HTERT RPE-1 (cell line): ENCODE results near the gene VEGFA.

ENCODE experiments used
- in situ Hi-C: fragments of 300-500 bp; cut with MboI; formaldehyde crosslinking; loops from 4 replicates; pipeline ENCODE4 v1.14.3; 2020; ENCODE audit warnings: low sequenced_read_pairs

VEGFA gene

DNA sequence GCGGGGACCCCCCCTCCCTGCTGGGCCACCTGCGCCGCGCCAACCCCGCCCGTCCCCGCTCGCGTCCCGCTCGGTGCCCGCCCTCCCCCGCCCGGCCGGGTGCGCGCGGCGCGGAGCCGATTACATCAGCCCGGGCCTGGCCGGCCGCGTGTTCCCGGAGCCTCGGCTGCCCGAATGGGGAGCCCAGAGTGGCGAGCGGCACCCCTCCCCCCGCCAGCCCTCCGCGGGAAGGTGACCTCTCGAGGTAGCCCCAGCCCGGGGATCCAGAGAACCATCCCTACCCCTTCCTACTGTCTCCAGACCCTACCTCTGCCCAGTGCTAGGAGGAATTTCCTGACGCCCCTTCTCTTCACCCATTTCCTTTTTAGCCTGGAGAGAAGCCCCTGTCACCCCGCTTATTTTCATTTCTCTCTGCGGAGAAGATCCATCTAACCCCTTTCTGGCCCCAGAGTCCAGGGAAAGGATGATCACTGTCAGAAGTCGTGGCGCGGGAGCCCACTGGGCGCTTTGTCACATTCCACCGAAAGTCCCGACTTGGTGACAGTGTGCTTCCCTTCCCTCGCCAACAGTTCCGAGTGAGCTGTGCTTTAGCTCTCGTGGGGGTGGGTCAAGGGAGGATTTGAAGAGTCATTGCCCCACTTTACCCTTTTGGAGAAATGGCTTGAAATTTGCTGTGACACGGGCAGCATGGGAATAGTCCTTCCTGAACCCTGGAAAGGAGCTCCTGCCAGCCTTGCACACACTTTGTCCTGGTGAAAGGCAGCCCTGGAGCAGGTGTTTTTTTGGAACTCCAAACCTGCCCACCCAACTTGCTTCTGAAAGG, 2.1 kb downstream of the VEGFA start:
- in situ Hi-C loops: no loop called here

DNA sequence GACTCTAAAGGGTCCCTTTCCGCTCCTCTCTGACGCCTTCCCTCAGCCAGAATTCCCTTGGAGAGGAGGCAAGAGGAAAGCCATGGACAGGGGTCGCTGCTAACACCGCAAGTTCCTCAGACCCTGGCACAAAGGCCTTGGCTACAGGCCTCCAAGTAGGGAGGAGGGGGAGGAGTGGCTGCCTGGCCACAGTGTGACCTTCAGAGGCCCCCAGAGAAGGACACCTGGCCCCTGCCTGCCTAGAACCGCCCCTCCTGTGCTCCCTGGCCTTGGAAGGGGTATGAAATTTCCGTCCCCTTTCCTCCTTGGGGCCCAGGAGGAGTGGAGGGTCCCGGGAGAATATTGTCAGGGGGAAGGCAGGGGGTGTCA, 2.7 kb downstream of the VEGFA start:
- in situ Hi-C loops: no loop called here

GRCh38 chr6:43773050-43773979, 3.3 kb downstream of the VEGFA start:
- in situ Hi-C loops: no loop called here

DNA sequence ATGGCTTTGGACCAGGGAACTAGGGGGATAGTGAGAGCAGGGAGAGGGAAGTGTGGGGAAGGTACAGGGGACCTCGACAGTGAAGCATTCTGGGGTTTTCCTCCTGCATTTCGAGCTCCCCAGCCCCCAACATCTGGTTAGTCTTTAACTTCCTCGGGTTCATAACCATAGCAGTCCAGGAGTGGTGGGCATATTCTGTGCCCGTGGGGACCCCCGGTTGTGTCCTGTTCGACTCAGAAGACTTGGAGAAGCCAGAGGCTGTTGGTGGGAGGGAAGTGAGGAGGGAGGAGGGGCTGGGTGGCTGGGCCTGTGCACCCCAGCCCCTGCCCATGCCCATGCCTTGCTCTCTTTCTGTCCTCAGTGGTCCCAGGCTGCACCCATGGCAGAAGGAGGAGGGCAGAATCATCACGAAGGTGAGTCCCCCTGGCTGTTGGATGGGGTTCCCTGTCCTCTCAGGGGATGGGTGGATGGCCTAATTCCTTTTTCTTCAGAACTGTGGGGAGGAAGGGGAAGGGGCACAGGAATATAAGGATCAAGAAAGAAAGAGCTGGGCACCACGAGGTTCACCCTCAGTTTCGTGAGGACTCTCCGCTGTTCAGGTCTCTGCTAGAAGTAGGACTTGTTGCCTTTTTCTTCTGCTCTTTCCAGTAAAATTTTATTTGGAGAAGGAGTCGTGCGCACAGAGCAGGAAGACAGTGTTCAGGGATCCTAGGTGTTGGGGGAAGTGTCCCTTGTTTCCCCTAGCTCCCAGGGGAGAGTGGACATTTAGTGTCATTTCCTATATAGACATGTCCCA, 4.2 kb downstream of the VEGFA start:
- in situ Hi-C loops: no loop called here

GRCh38 chr6:43774776-43775534, 4.9 kb downstream of the VEGFA start:
- in situ Hi-C loops: no loop called here

GRCh38 chr6:43775535-43775885, 5.5 kb downstream of the VEGFA start:
- in situ Hi-C loops: no loop called here

DNA sequence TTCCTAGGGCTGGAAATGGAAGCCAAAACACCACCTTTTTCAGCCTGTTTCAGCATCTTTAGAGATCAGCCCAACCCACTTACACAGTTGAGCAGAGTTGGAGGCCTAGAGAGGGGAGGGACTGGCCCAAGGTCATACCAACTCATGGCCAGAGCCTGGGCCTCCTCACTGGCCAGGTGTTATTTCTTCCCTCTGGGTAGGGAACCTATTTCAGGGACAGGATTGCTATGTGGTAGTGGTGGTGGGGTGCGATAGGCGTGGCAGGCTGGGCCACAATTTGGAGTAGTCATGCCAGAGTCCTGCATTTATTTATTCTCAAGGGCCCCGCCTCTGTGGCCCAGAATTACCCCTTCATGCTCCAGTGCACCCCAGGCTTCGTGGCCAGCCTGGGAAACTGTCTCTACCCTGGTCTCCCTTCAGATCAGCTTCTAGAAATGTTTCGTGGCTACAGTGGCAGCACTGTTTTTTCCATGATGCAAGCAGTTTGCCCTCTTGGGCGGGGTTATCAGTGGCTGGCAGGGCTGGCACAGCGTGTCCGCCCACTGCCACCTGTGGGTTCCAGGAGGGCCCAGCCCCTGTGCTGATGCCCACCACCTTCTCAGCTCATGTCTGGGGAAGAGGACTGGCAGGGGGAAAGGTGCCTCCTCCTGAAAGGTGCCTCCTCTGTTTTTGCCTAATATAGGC, 6.2 kb downstream of the VEGFA start:
- in situ Hi-C loops: no loop called here

DNA sequence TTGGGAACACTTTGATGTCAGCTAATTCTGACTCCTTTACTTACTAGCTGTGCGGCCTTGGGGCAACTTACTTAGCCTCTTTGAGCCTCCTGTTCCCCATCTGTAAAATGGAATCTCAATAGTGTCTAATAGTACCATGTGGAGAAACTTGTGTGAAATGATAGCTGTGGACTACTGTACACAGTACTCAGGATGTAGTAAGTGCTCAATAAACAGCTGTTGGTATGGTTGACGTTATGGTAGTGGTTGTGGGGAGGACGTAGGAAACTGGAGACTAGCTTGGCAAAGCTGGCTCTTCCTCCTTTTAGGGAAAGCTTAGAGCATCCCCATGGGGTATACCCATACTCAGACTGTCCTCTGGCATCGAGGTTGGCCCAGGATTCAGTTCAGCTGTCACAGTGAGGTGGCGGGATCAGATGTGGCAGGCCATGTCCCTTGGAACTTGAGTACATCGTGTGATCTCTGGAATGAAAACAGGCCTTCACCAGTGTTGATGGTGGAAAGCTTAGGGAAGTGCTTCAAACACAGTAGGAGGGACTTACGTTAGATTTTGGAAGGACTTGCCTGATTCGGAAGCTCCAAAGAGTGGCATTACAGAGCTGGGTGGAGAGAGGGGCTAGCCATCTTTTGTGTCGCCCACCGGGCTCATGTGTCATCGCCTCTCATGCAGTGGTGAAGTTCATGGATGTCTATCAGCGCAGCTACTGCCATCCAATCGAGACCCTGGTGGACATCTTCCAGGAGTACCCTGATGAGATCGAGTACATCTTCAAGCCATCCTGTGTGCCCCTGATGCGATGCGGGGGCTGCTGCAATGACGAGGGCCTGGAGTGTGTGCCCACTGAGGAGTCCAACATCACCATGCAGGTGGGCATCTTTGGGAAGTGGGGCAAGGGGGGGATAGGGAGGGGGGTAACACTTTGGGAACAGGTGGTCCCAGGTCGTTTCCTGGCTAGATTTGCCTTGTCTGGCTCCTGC, 7.1 kb downstream of the VEGFA start:
- in situ Hi-C loops: no loop called here

DNA sequence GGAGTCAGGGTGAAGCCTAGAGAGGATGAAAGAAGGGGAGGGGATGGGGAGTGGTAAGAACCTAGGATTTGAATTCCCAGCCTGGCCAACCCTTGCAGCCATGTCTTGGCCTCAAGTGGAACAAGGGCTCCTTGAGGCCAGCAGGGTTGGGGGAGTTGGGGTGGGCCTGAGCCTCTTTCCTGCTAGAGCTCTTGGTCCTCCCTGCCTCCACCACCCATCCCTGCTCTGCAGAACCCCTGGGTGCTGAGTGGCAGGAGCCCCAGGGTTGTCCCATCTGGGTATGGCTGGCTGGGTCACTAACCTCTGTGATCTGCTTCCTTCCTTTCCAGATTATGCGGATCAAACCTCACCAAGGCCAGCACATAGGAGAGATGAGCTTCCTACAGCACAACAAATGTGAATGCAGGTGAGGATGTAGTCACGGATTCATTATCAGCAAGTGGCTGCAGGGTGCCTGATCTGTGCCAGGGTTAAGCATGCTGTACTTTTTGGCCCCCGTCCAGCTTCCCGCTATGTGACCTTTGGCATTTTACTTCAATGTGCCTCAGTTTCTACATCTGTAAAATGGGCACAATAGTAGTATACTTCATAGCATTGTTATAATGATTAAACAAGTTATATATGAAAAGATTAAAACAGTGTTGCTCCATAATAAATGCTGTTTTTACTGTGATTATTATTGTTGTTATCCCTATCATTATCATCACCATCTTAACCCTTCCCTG, 8.3 kb downstream of the VEGFA start:
- in situ Hi-C loops: no loop called here

DNA sequence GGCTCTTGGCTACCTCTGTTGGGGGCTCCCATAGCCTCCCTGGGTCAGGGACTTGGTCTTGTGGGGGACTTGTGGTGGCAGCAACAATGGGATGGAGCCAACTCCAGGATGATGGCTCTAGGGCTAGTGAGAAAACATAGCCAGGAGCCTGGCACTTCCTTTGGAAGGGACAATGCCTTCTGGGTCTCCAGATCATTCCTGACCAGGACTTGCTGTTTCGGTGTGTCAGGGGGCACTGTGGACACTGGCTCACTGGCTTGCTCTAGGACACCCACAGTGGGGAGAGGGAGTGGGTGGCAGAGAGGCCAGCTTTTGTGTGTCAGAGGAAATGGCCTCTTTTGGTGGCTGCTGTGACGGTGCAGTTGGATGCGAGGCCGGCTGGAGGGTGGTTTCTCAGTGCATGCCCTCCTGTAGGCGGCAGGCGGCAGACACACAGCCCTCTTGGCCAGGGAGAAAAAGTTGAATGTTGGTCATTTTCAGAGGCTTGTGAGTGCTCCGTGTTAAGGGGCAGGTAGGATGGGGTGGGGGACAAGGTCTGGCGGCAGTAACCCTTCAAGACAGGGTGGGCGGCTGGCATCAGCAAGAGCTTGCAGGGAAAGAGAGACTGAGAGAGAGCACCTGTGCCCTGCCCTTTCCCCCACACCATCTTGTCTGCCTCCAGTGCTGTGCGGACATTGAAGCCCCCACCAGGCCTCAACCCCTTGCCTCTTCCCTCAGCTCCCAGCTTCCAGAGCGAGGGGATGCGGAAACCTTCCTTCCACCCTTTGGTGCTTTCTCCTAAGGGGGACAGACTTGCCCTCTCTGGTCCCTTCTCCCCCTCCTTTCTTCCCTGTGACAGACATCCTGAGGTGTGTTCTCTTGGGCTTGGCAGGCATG, 9.2 kb downstream of the VEGFA start:
- in situ Hi-C loops: no loop called here

GRCh38 chr6:43779852-43780236, 9.8 kb downstream of the VEGFA start:
- in situ Hi-C loops: no loop called here

DNA sequence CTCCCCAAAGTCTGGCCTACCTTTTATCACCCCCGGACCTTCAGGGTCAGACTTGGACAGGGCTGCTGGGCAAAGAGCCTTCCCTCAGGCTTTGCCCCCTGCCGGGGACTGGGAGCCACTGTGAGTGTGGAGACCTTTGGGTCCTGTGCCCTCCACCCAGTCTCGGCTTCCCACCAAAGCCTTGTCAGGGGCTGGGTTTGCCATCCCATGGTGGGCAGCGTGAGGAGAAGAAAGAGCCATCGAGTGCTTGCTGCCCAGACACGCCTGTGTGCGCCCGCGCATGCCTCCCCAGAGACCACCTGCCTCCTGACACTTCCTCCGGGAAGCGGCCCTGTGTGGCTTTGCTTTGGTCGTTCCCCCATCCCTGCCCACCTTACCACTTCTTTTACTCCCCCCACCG, 10.3 kb downstream of the VEGFA start:
- in situ Hi-C loops: no loop called here

- in situ Hi-C loops: no loop called here
These were observed 11.2 kb downstream of the VEGFA start for GRCh38 chr6:43780941-43781928.

GRCh38 chr6:43781941-43782704, 12.1 kb downstream of the VEGFA start:
- in situ Hi-C loops: no loop called here

DNA sequence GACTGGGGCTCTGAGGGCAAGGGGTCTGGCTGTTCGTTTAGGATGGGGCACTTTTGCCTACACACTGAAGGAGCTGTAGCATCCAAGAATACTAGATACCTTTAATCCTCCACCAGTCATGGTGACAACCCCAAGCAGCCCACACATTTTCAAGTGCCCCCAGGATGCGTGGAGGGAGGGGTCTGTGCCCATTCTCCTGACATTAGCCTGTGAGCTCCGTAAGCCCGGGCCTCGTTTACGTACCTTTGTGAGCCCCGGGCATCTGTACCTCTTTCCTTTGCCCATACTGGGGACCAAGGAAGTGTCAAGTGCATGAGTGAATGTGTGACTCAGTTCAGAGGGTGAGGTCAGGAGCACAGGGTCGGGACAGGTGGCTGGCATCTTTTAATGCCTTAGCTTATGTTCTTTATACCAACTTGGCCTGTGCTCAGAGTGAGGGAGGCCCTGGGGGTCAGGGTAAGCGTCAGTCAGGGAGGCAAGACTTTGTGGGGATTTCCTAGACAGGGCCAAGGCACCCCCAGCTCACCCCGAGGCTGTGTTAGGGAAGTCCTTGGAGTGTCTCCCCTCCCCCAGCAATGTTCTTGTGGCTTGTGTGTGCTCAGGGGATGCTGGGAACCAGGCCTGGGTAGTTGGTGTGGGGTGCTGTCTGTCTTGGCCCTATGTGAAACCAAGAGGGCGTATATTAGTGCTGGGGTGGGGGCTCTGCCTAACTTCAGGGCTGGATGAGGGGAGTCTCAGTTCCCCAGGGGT, 12.9 kb downstream of the VEGFA start:
- in situ Hi-C loops: no loop called here
